IPS DF 19.7 (cell line): ENCODE data around the gene SH3D21.

Source experiments
- DNase-seq: peaks from one replicate; pipeline ENCODE4 v3.0.0-alpha.2; 2013; ENCODE audit warnings: low read depth, low spot score

Gene SH3D21

GRCh38 chr1:36358514-36359084 lies 52.4 kb downstream of the SH3D21 start:
- no peak for DNase-seq

DNA sequence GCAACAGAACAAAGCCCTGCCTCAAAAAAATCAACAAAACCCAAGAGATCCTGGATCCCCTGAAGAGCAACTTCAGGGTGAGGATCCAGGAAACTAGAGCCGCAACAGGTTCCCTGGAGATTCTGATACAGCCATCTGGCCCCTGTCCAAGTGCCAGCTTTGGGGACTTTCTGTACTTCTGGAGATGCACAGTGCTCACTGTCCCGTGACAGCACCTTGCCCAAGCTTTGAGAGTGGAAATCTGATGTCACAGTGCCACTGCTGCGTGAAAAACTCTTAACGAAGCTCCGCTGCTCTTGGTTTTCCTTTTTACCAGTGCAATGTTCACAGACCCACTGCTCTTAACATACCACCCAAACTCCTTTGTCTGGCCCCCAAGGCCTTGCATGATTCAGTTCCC lies 53.2 kb downstream of the SH3D21 start:
- no peak for DNase-seq

DNA sequence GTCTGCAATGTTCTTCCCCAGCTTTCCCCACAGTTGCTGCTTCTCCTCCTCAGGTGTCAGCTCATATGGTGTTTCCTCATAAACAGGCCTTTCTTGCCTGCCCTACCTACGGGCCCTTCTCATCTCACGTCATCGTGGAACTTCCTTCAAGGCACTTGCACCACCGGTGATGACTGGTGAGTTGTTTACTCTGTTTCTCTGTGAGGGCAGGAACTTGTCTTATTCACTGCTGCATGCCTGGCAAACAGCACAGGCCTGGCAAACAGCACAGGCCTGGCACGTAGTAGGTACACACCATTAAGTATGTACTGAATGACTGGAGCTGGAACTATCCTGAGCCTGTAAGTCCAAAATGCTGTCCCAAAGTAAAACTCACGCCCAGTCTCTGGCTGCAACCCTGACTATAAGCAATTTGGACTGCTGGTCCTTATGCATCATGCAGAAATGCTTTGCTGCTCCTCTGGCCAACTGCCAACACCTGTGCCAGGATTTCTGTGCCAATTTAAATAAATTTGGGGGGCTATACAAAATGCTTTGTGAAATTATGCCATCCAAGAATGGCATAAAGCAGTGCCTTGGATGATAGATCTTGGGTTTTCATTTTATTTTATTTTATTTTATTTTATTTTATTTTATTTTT lies 53.9 kb downstream of the SH3D21 start:
- DNase-seq = no peak

GRCh38 chr1:36365381-36365780 lies 59.2 kb downstream of the SH3D21 start:
- no peak for DNase-seq

DNA sequence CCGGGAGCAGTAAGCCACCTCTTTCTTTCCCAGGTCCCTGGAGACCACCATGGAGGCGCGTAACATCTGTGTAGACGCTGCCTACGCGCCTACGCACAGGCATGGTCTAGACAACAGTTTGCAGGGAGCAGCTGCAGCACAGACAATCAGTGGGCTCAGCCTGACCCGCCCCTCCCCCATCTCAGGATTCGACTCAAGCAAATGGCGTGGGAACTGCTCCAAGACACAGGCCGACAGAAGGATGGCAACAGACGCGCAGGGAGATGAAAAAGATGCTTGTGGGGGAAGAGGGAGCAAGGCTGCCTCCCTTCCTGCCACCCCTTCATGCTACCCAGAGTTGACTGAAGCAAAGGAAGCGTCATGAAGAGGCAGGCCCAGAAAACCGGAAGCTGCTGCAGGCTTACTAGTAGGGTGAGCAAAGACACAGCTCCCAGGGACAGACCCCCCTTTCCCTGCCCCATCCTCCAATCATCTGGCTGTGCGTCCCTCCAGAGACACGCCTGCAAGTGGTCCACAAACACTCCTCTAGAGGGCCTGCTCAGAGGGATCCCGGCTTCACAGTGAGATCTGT lies 60.0 kb downstream of the SH3D21 start:
- DNase-seq = no peak

GRCh38 chr1:36367066-36367465 lies 60.9 kb downstream of the SH3D21 start:
- DNase-seq = no peak

GRCh38 chr1:36367798-36368197 lies 61.6 kb downstream of the SH3D21 start:
- DNase-seq = no peak

DNA sequence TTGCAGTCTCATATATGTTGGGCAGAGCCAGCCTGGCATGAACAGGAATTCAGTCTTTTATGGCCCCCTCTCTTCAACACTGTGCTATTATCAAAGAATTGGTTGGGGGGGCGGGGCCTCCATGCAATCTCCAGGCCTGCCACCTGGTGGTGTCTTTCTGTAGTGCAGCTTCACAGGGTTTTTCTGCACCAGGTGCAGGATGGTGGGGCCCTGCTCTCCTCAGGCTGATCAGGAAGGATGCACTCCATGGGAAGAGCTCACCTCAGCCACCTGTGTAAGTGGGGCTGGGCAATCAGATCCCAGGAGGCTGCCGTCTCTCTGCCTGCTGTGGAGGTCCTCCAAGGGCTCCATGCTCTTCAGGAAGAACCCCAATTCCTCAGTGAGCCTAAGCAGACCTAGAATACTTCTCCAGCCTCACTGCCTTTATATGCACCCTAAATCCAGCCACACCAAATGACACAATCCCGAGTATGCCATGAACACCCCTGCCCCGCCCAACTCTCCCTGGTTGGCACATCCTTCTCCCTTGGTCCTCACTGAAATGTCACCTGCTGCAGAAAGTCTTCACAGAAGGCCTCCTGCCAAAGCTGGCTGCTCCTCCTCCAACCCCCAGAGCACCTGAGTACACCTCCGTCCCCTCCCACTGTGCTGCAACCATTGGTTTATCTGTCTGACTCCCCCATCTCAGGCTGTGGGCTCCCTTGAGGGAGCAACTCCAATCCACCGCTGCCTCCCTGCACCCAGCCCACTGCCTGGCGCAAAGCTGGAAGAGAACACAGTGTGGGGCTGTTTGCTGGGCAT lies 63.1 kb downstream of the SH3D21 start:
- no peak for DNase-seq
